UCSD-AML1 (cell line): ENCODE results near the gene OMA1.
"Not testable (repeated sequence)": the region's sequence is repeated elsewhere in the genome, so short reads cannot be mapped to it uniquely, and the experiment has no call there.

Experiments
- DNase-seq: peaks from one replicate; lab custom pipeline; 2025; ENCODE audit not compliant: unreplicated experiment; lab: John Stamatoyannopoulos, UW

Gene OMA1

DNA sequence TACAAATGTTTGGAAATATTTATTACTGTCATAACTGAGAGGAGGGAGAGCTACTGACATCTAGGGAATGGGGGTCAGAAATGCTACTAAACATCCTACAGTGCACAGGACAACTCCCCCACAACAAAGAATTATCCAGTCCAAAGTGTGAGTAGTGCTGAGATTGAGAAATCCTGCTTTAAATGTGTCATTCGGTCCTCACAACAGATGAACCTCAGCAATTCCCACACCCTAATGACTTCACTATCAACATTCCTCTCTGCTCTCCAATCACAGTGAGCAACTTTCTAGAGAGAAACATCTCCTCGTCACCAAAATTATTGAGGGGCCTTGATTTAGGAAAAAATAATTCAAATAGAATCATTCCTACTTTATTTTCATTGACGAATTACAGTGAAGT is 18.0 kb downstream of the OMA1 start:
- DNase-seq, result no peak

DNA sequence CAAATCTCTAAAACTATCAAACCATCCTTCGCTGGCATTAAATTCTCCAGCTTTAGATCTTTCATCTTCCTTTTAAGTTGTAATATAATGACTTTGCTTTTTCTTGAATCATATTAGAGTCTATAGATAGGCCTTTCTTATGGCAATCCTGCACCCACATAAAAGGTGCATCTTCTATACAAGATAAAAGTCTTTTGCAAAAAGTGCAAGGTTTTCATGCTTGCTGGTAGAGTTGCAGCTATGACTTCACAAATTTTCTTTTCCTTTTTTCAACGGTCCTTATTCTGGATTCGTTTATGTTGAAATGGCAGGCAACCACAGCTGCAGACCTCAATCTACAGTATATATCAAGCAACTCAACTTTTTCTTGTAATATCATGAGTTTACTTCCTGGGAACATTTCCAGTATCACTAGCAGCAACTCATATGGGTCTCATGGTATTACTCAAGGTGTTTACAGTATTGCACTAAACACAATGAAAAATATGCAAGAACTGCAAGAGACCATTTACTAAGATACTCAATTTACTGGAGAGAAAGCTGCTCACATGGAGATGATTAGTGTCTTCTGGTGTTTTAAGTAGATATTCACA is 22.1 kb downstream of the OMA1 start:
- no peak for DNase-seq

DNA sequence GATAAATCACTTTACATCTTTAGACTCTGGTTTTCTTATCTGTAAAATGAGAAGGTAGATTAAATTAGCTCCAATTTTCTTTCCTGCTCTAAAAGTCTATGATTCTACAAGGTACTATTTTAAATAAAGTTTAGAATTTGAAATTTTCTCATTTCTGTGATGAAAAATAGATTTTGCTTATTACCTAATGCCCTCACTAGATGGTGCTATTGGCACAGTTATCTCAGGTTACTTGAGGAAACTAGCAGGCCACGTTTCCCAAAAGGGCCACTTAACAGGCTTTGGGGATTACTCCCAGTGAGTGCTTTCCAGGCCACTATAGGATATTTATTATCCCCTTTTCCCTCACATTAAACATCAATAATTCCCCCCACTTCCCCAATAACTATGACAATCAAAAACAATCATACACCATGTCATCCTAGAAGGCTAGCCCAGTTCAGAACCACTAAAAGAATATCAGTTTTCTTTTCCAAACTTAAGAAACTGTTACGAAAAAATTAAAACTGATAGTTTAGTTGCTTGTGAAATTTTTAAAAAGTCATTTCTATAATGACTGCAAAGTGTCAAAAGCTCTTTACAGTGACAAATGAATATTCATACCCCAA is 30.6 kb downstream of the OMA1 start:
- no peak for DNase-seq

DNA sequence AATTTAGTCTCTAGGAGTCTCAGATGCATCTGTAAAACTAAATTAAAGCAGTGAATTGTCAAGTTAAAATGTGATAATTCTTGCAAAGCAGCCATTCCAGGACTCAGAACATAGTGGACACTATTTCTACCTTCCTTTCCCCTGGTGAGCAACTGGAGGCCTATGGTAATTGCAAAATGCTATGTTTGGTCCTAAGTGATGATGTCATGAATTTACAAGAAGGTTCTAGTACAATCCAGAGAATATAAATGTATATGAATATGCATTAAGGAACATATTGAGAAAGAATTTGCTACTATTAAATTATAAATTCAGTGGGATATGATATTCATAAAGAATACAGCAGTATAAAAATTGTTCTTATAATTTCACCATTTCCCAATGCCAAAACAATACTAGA is 32.6 kb downstream of the OMA1 start:
- no peak for DNase-seq

DNA sequence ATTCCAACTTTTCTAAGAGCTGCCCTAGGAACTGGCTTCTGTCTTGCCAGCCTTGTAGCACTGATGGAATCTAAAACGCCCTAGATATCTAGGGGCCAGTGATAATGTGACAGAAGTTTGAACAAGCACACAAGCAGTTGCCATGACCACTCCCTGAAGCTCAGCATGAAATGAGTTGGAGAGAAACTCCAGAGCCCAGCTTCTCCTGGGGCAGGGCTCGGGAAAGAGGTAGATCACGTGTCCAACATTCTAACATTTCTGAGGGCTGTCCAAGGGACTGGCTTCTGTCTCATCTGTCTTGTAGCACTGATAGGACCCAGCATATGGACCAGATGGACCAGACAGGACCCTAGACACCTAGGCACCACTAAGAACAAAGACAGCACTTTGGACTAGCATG is 37.9 kb downstream of the OMA1 start:
- no peak for DNase-seq

DNA sequence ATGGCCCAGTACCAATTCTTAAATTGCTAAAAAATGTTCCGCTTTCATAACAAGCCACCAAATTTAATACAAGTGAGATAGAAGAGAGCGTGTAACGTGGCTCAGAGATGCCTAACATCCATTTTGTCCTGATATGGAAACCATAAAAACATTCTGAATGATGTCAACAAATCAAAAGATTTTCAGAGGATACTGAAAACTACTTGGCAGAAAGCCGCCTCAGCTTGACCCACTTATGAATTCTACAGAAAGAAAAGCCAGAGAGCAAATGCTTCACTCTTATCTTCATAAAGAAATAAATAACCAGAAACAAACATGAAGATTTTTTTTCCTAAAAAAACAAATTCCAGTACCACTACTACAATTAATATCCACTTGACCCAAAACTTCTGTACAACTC is 41.2 kb downstream of the OMA1 start:
- DNase-seq, result no peak

DNA sequence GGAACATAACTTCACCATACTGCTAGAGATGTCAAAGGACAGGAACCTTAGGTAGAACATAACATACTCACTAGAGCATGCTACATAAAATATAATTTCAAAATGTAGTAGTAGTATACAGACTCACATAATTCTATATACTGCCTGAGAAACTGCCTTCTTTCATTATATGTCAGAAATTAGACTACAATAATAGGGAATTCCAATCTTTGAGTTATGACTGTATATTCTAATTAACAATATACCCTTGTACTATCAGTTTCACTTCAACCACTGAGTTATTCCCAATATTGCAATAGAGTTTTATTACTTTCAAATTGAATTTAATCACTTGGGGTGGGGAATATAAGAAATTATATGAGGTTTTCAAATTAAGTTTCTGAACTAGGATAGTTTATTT is 44.0 kb downstream of the OMA1 start:
- no peak for DNase-seq

DNA sequence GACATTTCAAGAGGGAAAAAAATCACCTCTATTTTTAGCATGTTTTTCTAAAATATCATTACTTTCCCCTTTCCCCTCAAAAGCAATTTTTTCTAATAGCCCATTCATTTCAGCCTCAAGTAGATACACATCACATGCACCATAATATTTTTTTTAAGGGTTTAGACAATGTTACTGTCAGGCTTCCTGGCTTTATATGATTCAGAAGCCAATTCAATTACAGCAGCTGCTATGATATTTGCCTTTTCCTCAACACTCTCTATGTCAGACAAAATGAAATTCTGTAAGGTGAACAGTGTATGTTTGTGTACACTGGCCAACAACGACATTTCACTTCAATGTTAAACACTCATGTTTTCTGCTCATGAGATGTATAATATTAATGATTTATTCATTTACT is 46.5 kb downstream of the OMA1 start:
- DNase-seq, result no peak

DNA sequence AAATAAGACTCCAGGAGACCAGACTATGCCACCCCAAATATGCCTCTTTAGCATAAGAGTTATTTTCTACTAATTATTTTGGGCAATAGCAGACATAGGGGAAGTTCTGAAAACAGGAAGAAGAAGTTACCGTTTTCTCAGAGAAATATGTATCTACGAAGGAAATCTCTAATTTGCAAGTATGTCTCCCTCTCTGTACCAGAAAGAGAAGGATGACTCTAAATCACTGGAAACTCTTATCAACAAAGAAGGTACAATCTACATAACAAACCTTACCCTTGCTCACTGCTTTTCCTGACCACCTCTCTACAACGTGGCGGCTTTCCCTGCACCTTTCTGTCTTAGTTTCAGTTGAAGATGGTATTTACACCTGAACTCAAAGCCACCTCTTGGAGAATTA is 49.0 kb downstream of the OMA1 start:
- no peak for DNase-seq

DNA sequence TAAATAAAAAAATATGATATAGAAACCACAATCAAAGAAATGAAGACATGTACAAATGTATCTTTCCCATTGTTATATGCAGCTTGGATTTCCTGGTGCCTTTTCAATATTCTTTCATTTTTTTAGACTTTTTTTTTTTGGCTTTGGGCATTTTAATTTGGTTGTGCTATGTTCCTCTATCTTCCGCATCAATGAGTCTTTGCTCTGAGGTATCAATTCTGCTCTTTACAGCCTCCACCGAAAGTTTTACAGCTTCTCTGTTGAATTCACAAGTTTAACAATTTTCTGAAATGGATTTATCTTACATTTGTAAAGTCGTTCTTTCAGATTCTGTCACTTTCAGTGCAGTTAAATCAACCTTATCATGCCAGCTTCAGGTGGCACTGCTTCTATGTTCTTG is 50.5 kb downstream of the OMA1 start:
- no peak for DNase-seq

DNA sequence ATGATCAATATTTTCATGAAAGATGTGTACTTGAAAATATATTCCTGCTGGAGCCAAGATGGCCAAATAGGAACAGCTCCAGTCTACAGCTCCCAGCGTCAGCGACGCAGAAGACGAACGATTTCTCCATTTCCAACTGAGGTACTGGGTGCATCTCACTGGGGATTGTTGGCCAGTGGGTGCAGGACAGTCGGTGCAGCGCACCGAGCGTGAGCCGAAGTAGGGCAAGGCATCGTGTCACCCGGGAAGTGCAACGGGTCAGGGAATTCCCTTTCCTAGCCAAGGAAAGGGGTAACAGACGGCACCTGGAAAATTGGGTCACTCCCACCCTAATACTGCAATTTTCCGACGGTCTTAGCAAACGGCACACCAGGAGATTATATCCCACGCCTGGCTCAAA is 57.6 kb downstream of the OMA1 start:
- DNase-seq, result not testable (repeated sequence)

DNA sequence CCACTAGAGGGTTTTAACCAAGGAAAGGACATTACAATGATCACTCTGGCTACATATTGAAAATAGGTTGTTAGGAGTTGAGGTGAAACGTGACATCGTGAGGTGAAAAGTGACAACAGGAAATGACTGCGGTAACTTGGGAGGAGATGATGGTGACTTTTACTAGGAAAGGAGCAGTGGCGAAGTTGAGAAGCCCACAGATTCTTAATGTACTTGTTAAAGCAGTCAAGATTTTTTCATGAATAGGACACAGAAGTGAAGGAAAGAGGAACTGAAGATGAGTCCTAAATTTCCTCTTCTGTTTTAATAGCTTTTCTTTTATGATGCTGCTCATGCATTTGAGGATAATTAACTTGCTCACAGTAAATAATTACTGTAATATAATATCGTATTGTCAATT is 59.5 kb downstream of the OMA1 start:
- no peak for DNase-seq

DNA sequence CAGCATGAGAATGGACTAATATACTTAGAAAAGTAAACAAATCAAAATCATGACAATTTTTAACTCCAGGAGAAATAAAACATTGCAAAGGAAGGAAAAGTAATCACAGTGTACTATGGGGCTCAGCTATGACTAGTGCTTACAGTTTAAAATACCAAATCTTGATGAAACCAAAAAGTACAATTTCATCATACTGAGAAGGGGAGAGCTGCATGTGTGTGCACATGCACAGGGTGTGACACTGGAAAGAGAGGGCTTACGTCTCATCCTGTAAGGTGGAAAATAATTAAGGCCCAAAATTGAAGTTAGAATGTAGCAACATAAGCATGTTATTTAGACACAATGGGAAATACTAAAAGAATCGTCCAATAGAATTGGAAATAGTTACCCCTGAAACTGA is 64.6 kb downstream of the OMA1 start:
- DNase-seq, result no peak

DNA sequence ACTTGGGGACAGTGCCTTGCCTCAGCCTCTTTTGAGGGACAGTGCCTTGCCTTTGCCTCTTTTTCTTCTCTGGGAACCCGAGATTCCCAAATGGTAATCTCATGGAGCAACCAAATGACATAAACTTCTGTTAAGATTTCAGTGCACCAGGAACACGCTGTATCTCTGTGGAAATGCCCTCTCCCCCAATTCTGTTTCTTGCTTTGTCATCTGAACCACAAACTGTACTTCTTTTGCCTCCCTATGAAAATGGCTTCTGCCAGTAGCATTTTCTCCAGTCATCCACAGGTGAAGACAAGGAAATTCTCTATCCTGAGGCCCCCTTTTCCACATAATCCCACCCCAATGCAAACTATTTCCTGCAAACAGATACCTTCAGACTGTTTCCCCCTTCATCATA is 66.3 kb downstream of the OMA1 start:
- DNase-seq, result no peak

DNA sequence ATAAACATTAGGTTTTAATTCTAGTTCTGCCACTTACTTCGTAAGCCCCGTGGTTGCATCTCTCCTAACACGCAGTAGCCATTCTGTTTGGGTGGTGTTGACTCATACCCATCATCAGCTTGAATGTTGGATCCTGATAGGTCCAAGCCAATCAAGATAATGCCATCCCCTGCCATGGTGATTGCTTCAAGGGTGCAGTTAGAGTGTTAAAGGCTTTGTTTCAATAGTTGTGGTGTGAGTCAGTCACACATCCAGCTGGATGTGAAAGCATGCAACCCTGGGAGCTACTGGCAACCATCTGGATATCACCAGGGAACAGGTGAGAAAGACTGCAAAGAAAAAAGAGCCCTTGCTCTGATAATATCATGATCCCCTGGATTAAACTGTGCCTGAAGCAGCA is 69.1 kb downstream of the OMA1 start:
- no peak for DNase-seq

DNA sequence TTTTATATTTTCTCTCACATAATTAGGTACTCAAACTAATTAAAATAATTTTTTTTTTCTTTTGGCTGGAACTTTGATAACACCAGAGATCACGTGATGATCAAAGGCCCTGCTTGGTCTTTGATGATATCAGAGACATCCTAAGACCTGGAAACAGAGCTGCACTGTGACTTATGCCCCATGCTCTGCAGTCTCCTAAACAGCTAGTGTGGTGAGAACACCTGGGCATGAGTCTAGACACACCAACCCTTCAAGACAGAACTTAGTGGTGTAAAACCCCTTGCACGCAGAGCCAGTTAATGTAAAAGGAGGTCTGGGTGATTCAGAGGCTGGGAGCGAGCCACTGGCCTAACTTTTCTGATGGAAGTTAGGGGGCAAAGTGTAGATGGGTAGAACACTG is 70.3 kb downstream of the OMA1 start:
- DNase-seq, result no peak

DNA sequence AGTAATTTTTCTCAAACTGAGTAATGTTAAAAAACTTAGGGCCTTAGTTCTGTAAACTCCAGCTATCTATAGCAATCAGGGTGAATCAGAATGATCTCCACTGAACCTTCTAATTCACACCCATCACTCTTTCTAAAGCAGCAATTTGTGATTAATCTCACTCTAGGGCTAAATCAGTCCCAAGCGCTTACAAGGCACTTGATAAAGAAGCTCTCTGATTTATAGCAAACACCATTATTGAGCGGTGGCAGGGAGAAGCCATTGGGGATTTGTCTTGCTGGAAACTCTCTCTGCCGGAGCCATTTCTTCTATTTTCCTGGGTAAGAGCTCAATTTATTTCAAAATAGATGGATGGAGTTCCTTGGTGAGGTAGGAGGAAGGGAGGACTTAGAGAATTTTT is 77.0 kb downstream of the OMA1 start:
- no peak for DNase-seq

DNA sequence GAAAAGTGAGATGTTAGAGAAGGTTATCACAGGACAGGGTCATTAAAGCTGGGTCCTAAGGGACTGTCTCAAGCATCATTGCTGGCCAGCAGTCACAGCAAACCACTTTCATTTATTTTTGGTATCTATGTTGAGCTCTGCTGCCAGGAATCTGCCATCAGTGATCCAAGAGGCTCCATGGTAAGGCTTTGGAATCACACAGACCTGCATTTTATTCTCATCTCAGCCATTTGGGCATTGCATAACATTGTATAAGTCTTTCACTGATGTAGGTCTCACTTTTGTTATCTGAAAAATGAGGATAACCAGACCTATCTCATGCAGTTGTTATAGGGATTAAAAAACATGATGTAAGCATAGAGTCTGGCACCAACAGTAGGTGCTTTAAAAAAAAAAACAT is 77.5 kb downstream of the OMA1 start:
- no peak for DNase-seq

DNA sequence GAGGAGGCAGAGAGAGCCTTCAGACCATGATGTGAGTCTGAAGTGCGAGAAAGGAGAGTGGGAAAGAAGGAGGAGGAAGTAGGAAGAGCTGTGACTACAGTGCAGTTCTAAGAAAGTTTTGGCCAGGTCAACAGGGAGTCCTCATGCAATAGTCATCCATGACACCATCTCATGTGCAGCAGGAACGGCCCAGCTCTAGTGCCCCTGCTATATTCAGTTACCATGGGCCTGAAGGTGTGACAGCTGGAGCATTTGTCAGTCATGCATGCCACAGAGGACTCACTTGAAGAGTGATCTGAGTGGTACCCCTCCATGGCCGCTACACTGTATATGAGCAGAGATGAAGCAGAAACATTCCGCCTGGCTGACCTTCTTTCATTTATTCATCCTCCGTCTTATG is 77.9 kb downstream of the OMA1 start:
- no peak for DNase-seq

DNA sequence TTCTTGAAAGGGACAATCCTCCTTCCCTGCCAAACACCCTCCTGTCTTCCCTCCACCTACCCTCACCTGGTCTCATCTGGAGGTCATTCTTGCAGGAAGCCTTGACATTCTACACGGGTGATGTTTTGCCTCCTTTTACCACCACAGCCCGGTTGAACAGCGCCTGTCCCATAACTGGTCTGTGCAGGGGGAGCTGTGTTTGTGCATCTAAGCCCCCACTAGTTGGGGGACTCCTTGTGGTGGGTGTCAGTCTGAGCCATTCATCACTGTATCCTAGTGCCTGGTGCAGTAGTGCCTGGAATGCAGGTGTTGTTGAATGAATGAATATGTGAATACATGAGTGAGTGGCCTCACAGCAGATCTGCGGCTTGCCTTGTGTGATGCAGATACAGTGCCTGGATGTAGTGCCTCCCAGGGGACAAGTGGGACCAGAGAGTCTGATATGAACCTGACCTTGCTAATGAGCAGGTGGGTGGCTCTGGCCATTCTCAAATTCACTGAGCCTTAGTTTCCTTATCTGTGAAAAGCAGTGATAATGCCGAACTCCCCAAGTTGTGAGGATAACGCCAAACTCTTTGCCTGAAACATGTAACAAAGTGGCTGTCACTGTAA is 79.8 kb downstream of the OMA1 start:
- DNase-seq, result no peak

DNA sequence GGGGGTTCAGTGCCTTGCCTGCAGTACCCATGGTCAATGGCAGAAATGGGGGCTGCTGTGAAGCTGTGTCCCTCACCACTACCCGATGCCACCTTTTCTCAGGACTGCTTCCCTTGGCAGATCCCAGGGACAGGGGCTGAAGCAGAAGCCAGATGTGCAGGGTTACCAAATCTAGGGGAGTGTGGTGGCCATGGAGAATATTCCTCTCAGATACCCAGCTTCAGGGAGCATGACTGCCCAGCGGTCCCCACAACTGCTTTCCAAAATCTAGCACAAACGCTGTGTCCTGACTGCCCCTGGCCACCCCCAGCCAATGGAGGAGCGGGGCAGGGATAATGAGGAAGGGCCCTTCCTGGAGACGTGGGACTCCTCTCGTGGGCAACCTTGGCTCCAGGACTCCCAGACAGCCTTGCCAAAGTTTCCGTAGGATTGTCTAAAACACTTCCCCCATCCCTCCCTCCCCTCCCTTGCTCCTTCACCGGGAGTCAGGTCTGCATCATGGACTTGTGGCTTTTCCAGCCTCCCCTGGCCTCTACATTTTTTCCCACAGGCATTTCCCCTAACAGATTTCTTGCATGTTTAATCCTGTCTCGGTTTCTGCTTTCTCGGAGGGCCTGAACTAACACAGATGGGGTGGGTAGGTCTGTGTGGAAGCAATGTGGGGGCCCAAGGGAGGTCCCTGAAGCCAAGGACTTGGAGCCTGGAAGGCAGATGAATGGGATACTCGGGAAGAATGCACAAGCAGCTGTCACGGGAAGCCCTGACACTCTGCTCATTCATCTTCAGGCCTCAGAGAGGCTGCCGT is 80.5 kb downstream of the OMA1 start:
- no peak for DNase-seq

DNA sequence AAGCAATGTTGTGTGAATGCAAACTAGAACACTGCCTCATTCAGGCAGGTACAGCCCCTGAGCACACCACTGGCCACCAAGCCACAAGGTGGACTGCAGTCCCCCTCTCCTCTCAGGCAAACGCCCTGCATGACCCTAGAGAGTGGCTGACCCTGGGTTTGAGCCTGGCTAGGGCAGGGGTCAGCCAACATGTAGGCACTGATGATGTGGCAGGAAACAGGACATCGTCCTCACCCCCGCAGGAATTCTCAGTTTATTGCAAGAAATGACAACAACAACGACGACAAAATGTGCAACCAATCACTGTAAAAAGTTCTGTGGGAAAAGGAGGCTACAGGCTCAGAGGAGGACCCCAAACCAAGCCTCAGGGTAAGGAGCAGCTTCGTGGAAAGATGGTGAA is 81.3 kb downstream of the OMA1 start:
- DNase-seq, result no peak
